ENCODE results near the gene PPFIA4.

The PPFIA4 gene

DNA sequence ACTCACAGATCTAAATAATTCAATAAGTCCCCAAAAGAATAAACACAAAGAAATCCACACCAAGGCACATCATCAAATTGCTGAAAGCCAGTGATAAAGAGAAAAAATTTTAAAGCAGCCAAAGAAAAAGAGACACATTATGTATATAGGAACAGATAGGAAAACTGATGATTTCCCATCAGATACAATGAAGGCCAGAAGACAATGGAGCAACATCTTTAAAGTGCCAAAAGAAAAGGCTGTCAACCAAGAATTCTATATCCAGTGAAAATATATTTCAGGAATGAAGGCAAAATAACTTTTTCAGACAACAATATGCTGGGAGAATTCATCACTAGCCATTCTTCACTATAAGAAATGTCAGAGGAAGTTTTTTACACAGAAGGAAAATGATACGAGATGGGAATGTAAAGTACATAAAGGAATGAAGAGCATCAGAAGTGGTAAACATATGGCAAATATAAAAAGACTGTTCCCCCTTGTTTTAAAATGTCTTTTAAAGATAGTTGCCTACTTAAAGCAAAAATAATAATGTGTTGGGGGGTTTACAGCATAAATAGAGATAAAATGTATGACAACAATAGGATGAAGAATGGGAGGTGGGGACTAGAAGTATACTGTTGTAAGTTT, 68.9 kb downstream of the PPFIA4 start:
- Histone ChIP-seq H3K27ac (no peak overlapping the region), H3K9me3 (peaks cover 22% of the 10 kb centered on the region), H4K20me1 (no peaks in the 10 kb centered on the region), H3K4me2 (no peak overlapping the region), H3K4me1 (peaks cover 2% of the 10 kb centered on the region; the same call in 1 of the 2 replicates), H3K36me3 (no peaks in the 10 kb centered on the region), H3K9ac (no peak overlapping the region), H3K4me3 (no peak overlapping the region), H3K27me3 (no peaks in the 10 kb centered on the region)
- no peak for TF ChIP-seq Cebpa-rat (IDR thresholded peaks at IDR 0.05)

GRCh38 chr1:203096566-203096965, 70.3 kb downstream of the PPFIA4 start:
- H4K20me1 ChIP-seq: no peaks in the 10 kb centered on the region
- H3K9ac ChIP-seq: no peak overlapping the region
- no peak overlapping the region for H3K27ac ChIP-seq
- H3K9me3 ChIP-seq: peaks cover 22% of the 10 kb centered on the region
- no peak overlapping the region for H3K4me2 ChIP-seq
- no peak for TF ChIP-seq Cebpa-rat (IDR thresholded peaks at IDR 0.05)
- H3K4me1 ChIP-seq: peaks cover 4% of the 10 kb centered on the region; the same call in 1 of the 2 replicates
- no peak overlapping the region for H3K4me3 ChIP-seq
- no peaks in the 10 kb centered on the region for H3K27me3 ChIP-seq
- H3K36me3 ChIP-seq: no peaks in the 10 kb centered on the region

DNA sequence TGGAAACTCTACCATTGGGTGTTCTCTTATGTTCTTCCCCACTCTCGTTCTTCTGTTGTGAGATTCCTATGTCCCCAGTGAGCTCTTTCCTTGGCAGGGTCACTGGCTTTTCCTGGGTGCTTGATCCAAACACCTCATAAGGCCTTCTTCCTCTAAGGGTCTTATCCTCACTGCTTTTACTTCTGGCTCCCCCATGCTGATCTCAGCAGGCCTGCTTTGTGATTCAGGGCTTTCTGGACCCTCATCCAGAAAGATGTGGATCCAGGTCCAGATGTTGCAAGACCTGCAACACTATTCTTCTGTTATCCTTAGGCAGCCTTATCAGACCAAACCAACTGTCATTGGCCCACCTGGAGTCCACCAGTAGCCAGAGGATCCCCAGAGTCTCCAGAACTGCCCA, 70.7 kb downstream of the PPFIA4 start:
- no peak overlapping the region for H3K4me3 ChIP-seq
- no peaks in the 10 kb centered on the region for H3K36me3 ChIP-seq
- no peak overlapping the region for H3K9ac ChIP-seq
- peaks cover 6% of the 10 kb centered on the region for H3K4me1 ChIP-seq
- no peaks in the 10 kb centered on the region for H4K20me1 ChIP-seq
- TF ChIP-seq Cebpa-rat (IDR thresholded peaks at IDR 0.05): no peak
- no peak overlapping the region for H3K4me2 ChIP-seq
- peaks cover 22% of the 10 kb centered on the region for H3K9me3 ChIP-seq
- no peak overlapping the region for H3K27ac ChIP-seq
- H3K27me3 ChIP-seq: no peaks in the 10 kb centered on the region

- no peaks in the 10 kb centered on the region for H4K20me1 ChIP-seq
- H3K27me3 ChIP-seq: no peaks in the 10 kb centered on the region
- H3K4me3 ChIP-seq: no peak overlapping the region
- TF ChIP-seq Cebpa-rat (IDR thresholded peaks at IDR 0.05): no peak
- peaks cover 19% of the 10 kb centered on the region for H3K9me3 ChIP-seq
- no peak overlapping the region for H3K27ac ChIP-seq
- H3K4me2 ChIP-seq: no peak overlapping the region
- H3K9ac ChIP-seq: no peak overlapping the region
- no peaks in the 10 kb centered on the region for H3K36me3 ChIP-seq
- H3K4me1 ChIP-seq: peaks cover 20% of the 10 kb centered on the region
Measured at GRCh38 chr1:203098445-203098844, 72.2 kb downstream of the PPFIA4 start.

DNA sequence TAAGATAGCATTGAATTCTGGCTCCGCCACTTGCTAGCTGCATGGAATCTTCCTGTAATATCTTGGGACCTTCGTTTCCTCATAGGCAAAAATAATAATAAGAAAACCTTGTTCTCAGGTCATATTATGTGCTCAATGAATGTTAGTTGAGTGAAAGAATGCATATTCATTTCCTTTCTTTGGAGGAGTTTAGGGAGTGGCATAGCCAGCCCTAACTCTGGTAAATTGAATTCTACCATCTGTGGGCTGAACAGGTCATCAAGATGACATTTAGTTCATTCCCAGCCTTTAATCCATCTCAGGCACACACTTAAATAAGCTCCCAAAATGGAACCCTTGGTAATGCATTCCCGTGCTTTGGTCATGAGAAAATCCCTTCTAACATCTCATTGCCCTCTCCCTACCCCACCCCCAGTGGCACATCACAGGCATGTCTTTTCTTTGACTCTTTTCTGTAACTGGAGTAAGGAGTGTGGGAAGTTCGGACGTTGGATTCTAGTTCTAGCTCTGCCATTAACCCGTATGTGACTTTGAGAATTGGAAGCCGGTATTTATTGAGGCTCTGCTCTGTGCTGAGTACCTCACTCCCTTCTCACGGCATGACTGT, 72.7 kb downstream of the PPFIA4 start:
- Histone ChIP-seq H3K9me3 (peaks cover 13% of the 10 kb centered on the region), H3K9ac (no peak overlapping the region), H3K4me3 (no peak overlapping the region), H4K20me1 (no peaks in the 10 kb centered on the region), H3K27me3 (no peaks in the 10 kb centered on the region), H3K27ac (no peak overlapping the region), H3K4me1 (peaks cover 25% of the 10 kb centered on the region), H3K36me3 (no peaks in the 10 kb centered on the region), H3K4me2 (no peak overlapping the region)
- TF ChIP-seq Cebpa-rat (IDR thresholded peaks at IDR 0.05): no peak

- Histone ChIP-seq H3K4me2 (no peak overlapping the region), H3K9ac (no peak overlapping the region), H3K27me3 (no peaks in the 10 kb centered on the region), H3K9me3 (peaks cover 4% of the 10 kb centered on the region), H3K4me1 (peaks cover 25% of the 10 kb centered on the region), H3K36me3 (no peaks in the 10 kb centered on the region), H3K27ac (no peak overlapping the region), H4K20me1 (no peaks in the 10 kb centered on the region), H3K4me3 (no peak overlapping the region)
- no peak for TF ChIP-seq Cebpa-rat (IDR thresholded peaks at IDR 0.05)
Measured at GRCh38 chr1:203099805-203100515, 73.7 kb downstream of the PPFIA4 start.

- H3K27me3 ChIP-seq: no peaks in the 10 kb centered on the region
- no peaks in the 10 kb centered on the region for H3K36me3 ChIP-seq
- H3K4me2 ChIP-seq: no peak overlapping the region
- H3K4me1 ChIP-seq: peaks cover 25% of the 10 kb centered on the region
- no peaks in the 10 kb centered on the region for H3K9me3 ChIP-seq
- no peaks in the 10 kb centered on the region for H4K20me1 ChIP-seq
- TF ChIP-seq Cebpa-rat (IDR thresholded peaks at IDR 0.05): no peak
- no peak overlapping the region for H3K9ac ChIP-seq
- H3K27ac ChIP-seq: no peak overlapping the region
- no peak overlapping the region for H3K4me3 ChIP-seq
Measured at GRCh38 chr1:203100516-203100869, 74.2 kb downstream of the PPFIA4 start.

DNA sequence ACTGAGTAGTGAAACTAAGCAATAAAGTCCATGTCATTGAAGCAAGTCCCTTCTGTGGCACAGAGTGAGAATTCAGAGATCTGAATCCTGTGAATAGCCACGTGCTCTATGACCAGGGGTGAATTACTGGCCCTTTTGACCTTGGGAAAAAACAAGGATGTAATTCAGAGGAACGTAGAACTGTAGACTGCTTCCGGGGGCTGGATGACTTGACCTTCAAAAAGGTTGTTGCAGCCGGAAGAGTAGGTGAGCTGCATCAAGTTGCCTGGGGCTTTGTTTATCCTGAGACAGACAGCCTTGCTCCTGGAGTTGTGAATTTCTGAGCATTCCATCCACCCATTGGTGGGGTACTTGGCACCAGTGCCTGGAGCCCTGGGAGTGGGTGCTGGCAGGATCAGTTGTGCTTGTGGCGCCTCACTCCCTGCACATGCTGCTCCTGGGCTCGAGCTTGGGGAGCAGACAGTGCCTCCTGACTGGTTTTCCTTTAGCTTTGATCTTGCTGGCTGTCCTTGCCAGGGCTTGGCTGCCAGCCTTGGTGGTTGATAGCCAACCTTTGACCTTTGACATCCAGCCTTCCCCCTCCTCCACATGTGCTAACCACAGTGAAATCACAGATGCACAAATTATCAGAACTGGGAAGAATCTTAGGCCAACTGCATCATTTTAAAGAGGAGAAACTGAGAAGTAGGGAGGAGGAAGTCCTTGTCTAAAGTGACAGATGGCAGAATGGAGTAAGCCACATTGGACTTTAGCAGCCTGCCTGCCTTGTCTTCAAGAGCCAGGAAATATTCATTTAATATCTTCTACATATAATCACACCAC, 75.7 kb downstream of the PPFIA4 start:
- no peak for TF ChIP-seq Cebpa-rat (IDR thresholded peaks at IDR 0.05)
- Histone ChIP-seq H3K27ac (no peak overlapping the region), H3K4me2 (peak overlapping the region; percentile 45; the same call in 1 of the 2 replicates), H3K36me3 (no peaks in the 10 kb centered on the region), H4K20me1 (no peaks in the 10 kb centered on the region), H3K4me1 (peaks cover 25% of the 10 kb centered on the region), H3K4me3 (no peak overlapping the region), H3K9me3 (no peaks in the 10 kb centered on the region), H3K27me3 (no peaks in the 10 kb centered on the region), H3K9ac (no peak overlapping the region)

GRCh38 chr1:203103216-203103615, 76.9 kb downstream of the PPFIA4 start:
- Histone ChIP-seq H3K4me1 (peaks cover 25% of the 10 kb centered on the region), H3K9ac (no peak overlapping the region), H3K9me3 (no peaks in the 10 kb centered on the region), H3K27me3 (no peaks in the 10 kb centered on the region), H3K4me3 (no peak overlapping the region), H3K27ac (peak overlapping the region; percentile 19; the same call in 1 of the 2 replicates), H3K4me2 (peak overlapping the region; percentile 45), H3K36me3 (no peaks in the 10 kb centered on the region), H4K20me1 (no peaks in the 10 kb centered on the region)
- TF ChIP-seq Cebpa-rat (IDR thresholded peaks at IDR 0.05): no peak

All from BLaER1 (cell line).